Measurements from ENCODE around the gene CMTM1.
"Not testable (repeated sequence)": the region's sequence is repeated elsewhere in the genome, so short reads cannot be mapped to it uniquely, and the experiment has no call there.

CMTM1 gene

GRCh38 chr16:66614161-66614802 is 48.0 kb downstream of the CMTM1 start:
- no peak for DNase-seq (ENCODE audit: low read depth in 3 of 3)

GRCh38 chr16:66616169-66616568 is 49.9 kb downstream of the CMTM1 start:
- DNase-seq (ENCODE audit: low read depth in 3 of 3) = no peak

- no peak for DNase-seq (ENCODE audit: low read depth in 3 of 3)
These were observed 50.4 kb downstream of the CMTM1 start for GRCh38 chr16:66616592-66616991.

GRCh38 chr16:66617010-66617434 is 50.8 kb downstream of the CMTM1 start:
- DNase-seq (ENCODE audit: low read depth in 3 of 3) = no peak

- DNase-seq (ENCODE audit: low read depth in 3 of 3) = no peak
These were observed 51.5 kb downstream of the CMTM1 start for GRCh38 chr16:66617728-66618127.

GRCh38 chr16:66618588-66619375 is 52.5 kb downstream of the CMTM1 start:
- no peak for DNase-seq (ENCODE audit: low read depth in 3 of 3)

- DNase-seq (ENCODE audit: low read depth in 3 of 3) = no peak
These were observed 53.5 kb downstream of the CMTM1 start for GRCh38 chr16:66619534-66620428.

GRCh38 chr16:66620429-66620795 is 54.2 kb downstream of the CMTM1 start:
- DNase-seq (ENCODE audit: low read depth in 3 of 3) = no peak

GRCh38 chr16:66621973-66622372 is 55.7 kb downstream of the CMTM1 start:
- no peak for DNase-seq (ENCODE audit: low read depth in 3 of 3)

GRCh38 chr16:66622863-66623262 is 56.6 kb downstream of the CMTM1 start:
- no peak for DNase-seq (ENCODE audit: low read depth in 3 of 3)

GRCh38 chr16:66623755-66624154 is 57.5 kb downstream of the CMTM1 start:
- no peak for DNase-seq (ENCODE audit: low read depth in 3 of 3)

- not testable (repeated sequence) for DNase-seq (ENCODE audit: low read depth in 3 of 3)
These were observed 61.6 kb downstream of the CMTM1 start for GRCh38 chr16:66627611-66628378.

All from stimulated activated CD4-positive, alpha-beta T cell treated with anti-CD3 and anti-CD28 coated beads, TNF-alpha, amount 100 ng/mL, for 24 hours (primary cell).